Astrocyte (in vitro differentiated cells and primary cell): Measurements from ENCODE around the gene SECISBP2. TPM values are rescaled to one million over a fixed set of nuclear protein-coding genes. Genes with fewer than 3 reads are reported as not detected.
"Not testable (repeated sequence)": the region's sequence is repeated elsewhere in the genome, so short reads cannot be mapped to it uniquely, and the experiment has no call there.

Experiments used
- DNase-seq: peaks from one replicate; pipeline ENCODE4 v3.0.0-alpha.2; 2010; ENCODE audit warnings: low read depth
- FAIRE-seq: peaks from 2 replicates; lab custom pipeline; 2011; peaks lifted over from hg19 to GRCh38; lab: Jason Lieb, UNC
- H2AFZ ChIP-seq: 2 replicates; pipeline ENCODE4 v1.6.0; 2012; ENCODE audit warnings: low read depth, low read length, inconsistent platforms
- H3K27ac ChIP-seq: 2 replicates; pipeline ENCODE4 v1.5.1; 2011; ENCODE audit warnings: low read depth, low read length, inconsistent platforms
- H3K27me3 ChIP-seq: 2 replicates; pipeline ENCODE4 v1.6.0; 2011; ENCODE audit warnings: low read length, inconsistent platforms; ENCODE audit not compliant: insufficient read depth
- H3K36me3 ChIP-seq: 2 replicates; pipeline ENCODE4 v1.5.1; 2011; ENCODE audit warnings: low read length, inconsistent platforms; ENCODE audit not compliant: insufficient read depth
- H3K4me1 ChIP-seq: 2 replicates; pipeline ENCODE4 v1.5.1; 2011; ENCODE audit warnings: low read length, inconsistent platforms; ENCODE audit not compliant: insufficient read depth
- H3K4me2 ChIP-seq: 2 replicates; pipeline ENCODE4 v1.6.0; 2012; ENCODE audit warnings: low read length, inconsistent platforms
- H3K4me3 ChIP-seq: 2 replicates; pipeline ENCODE4 v1.5.1; 2011; ENCODE audit warnings: low read depth, mild to moderate bottlenecking, low read length, inconsistent platforms; ENCODE audit not compliant: insufficient read depth
- H3K79me2 ChIP-seq: 2 replicates; pipeline ENCODE4 v1.6.0; 2012; ENCODE audit warnings: mild to moderate bottlenecking, low read length, inconsistent platforms; ENCODE audit not compliant: insufficient read depth
- H3K9ac ChIP-seq: 2 replicates; pipeline ENCODE4 v1.6.0; 2012; ENCODE audit warnings: mild to moderate bottlenecking, low read length, inconsistent platforms
- H3K9me3 ChIP-seq: 2 replicates; pipeline ENCODE4 v1.5.1; 2012; ENCODE audit warnings: low read depth, mild to moderate bottlenecking, low read length, inconsistent platforms; ENCODE audit not compliant: insufficient read depth
- H4K20me1 ChIP-seq: 2 replicates; pipeline ENCODE4 v1.6.0; 2012; ENCODE audit warnings: low read length, inconsistent platforms; ENCODE audit not compliant: insufficient read depth
- H3K27ac Mint-ChIP-seq: one replicate; pipeline ENCODE4 v1.8.0; 2021; ENCODE audit warnings: mild to moderate bottlenecking, mixed read lengths; ENCODE audit not compliant: unreplicated experiment
- H3K27me3 Mint-ChIP-seq: one replicate; pipeline ENCODE4 v1.8.0; 2021; ENCODE audit warnings: low read depth, mixed read lengths; ENCODE audit not compliant: unreplicated experiment
- H3K36me3 Mint-ChIP-seq: one replicate; pipeline ENCODE4 v1.8.0; 2021; ENCODE audit warnings: low read depth, mixed read lengths; ENCODE audit not compliant: unreplicated experiment
- H3K4me1 Mint-ChIP-seq: one replicate; pipeline ENCODE4 v1.8.0; 2021; ENCODE audit warnings: low read depth, mixed read lengths; ENCODE audit not compliant: unreplicated experiment
- H3K4me3 Mint-ChIP-seq: one replicate; pipeline ENCODE4 v1.8.0; 2021; ENCODE audit warnings: mild to moderate bottlenecking, moderate library complexity, mixed read lengths; ENCODE audit not compliant: unreplicated experiment
- H3K9me3 Mint-ChIP-seq: one replicate; pipeline ENCODE4 v1.8.0; 2021; ENCODE audit warnings: mild to moderate bottlenecking, mixed read lengths; ENCODE audit not compliant: unreplicated experiment
- EZH2 ChIP-seq: IDR thresholded peaks from 2 replicates; pipeline ENCODE4 v1.6.1; 2012; ENCODE audit warnings: mild to moderate bottlenecking, low read length, inconsistent platforms; ENCODE audit not compliant: insufficient read depth
- total RNA-seq: library from RNA; stranded (reverse); gene quantifications from 2 replicates; pipeline ENCODE4 v1.2.1, GENCODE V29; 2021
- TF ChIP-seq, protein P1 (sequence below): IDR thresholded peaks from 2 replicates; pipeline ENCODE4 v1.5.1; 2011; ENCODE audit warnings: low read depth, mild to moderate bottlenecking, inconsistent platforms, low read length, moderate library complexity; ENCODE audit not compliant: insufficient read depth

Gene SECISBP2
- total RNA-seq, 1 donor from 2014 or later, result 19.0 TPM

DNA sequence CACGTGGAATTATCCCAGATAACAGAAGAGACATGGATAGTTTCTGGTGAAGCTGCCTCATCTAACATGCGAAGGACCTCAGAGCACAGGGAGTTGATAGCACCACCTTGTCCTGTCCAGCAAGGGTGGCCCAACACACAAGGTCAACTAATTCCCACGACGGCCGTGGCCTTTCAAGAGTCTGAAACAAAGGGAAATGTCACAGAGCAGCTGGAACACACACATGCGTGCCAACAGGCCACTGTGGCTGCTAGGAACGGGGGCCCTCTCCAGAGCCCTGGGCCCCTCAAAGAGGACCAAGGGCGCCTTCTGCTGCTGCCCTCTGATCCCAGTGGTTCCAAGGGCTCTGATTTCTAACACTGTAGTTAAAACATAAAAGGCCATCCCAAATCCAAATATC is 50.7 kb downstream of the SECISBP2 start:
- FAIRE-seq (no peak), DNase-seq (no peak)

DNA sequence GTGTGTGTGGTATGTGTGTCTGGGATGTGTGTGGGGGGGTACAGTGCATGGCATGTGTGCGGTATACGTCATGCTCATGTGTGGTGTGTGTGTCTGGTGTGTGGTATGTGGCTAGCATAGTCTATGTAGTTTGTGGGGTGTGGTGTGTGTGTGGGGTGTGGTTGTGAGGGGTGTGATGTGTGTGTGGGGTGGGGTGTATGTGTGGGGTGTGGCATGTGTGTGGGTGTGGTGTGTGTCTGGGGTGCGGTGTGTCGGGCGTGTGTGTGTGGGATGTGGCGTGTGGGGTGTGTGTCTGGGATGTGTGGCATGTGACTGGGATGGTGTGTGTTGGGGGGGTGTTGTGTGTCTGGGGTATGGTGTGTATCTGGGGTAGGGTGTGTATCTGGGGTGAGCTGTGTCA is 52.3 kb downstream of the SECISBP2 start:
- DNase-seq, result no peak
- Histone ChIP-seq H3K4me2 (no peak overlapping the region), H3K27ac (no peak overlapping the region), H3K4me3 (no peak overlapping the region), H3K79me2 (no peaks in the 10 kb centered on the region), H3K36me3 (no peaks in the 10 kb centered on the region), H3K27me3 (no peaks in the 10 kb centered on the region), H2AFZ (no peak overlapping the region), H3K9me3 (no peaks in the 10 kb centered on the region), H3K9ac (no peak overlapping the region), H3K4me1 (peaks cover 8% of the 10 kb centered on the region), H4K20me1 (peaks cover 3% of the 10 kb centered on the region)
- no peak overlapping the region for H3K27ac Mint-ChIP-seq
- H3K9me3 Mint-ChIP-seq, result no peaks in the 10 kb centered on the region
- H3K4me1 Mint-ChIP-seq, result peaks cover 20% of the 10 kb centered on the region
- no peak for TF ChIP-seq EZH2
- TF ChIP-seq, protein P1, sequence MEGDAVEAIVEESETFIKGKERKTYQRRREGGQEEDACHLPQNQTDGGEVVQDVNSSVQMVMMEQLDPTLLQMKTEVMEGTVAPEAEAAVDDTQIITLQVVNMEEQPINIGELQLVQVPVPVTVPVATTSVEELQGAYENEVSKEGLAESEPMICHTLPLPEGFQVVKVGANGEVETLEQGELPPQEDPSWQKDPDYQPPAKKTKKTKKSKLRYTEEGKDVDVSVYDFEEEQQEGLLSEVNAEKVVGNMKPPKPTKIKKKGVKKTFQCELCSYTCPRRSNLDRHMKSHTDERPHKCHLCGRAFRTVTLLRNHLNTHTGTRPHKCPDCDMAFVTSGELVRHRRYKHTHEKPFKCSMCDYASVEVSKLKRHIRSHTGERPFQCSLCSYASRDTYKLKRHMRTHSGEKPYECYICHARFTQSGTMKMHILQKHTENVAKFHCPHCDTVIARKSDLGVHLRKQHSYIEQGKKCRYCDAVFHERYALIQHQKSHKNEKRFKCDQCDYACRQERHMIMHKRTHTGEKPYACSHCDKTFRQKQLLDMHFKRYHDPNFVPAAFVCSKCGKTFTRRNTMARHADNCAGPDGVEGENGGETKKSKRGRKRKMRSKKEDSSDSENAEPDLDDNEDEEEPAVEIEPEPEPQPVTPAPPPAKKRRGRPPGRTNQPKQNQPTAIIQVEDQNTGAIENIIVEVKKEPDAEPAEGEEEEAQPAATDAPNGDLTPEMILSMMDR, result no peak
- no peak for FAIRE-seq
- no peaks in the 10 kb centered on the region for H3K36me3 Mint-ChIP-seq
- no peak overlapping the region for H3K4me3 Mint-ChIP-seq
- H3K27me3 Mint-ChIP-seq, result no peaks in the 10 kb centered on the region

More for the DNA sequence above, 50.7 kb downstream of the SECISBP2 start:
- Histone ChIP-seq H3K79me2 (no peaks in the 10 kb centered on the region), H3K27ac (no peak overlapping the region), H3K27me3 (no peaks in the 10 kb centered on the region), H3K4me3 (no peak overlapping the region), H3K4me1 (peaks cover 1% of the 10 kb centered on the region), H2AFZ (no peak overlapping the region), H3K9ac (no peak overlapping the region), H3K9me3 (no peaks in the 10 kb centered on the region), H3K4me2 (no peak overlapping the region), H4K20me1 (peaks cover 3% of the 10 kb centered on the region), H3K36me3 (no peaks in the 10 kb centered on the region)
- H3K36me3 Mint-ChIP-seq, result no peaks in the 10 kb centered on the region
- no peaks in the 10 kb centered on the region for H3K27me3 Mint-ChIP-seq
- no peak overlapping the region for H3K4me3 Mint-ChIP-seq
- H3K9me3 Mint-ChIP-seq, result no peaks in the 10 kb centered on the region
- peaks cover 8% of the 10 kb centered on the region for H3K4me1 Mint-ChIP-seq
- H3K27ac Mint-ChIP-seq, result no peak overlapping the region
- TF ChIP-seq EZH2, result no peak
- TF ChIP-seq, protein P1, result no peak

DNA sequence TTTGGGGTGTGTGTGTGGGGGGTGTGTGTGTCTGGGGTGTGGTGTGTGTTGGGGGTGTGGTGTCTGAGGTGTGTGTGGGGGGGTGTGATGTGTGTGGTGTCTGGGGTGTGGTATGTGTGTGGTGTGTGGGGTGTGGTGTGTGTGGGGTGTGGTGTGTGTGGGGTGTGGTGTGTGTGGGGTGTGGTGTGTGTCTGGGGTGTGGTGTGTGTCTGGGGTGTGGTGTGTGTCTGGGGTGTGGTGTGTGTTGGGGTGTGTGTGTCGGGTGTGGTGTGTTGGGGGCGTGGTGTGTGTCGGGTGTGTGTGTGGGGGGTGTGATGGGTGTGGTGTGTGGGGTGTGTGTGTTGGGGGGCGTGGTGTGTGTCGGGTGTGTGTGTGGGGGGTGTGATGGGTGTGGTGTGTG is 53.5 kb downstream of the SECISBP2 start:
- not testable (repeated sequence) for H3K4me3 ChIP-seq, H3K9ac ChIP-seq, H3K36me3 Mint-ChIP-seq, H3K4me1 ChIP-seq, H3K4me2 ChIP-seq, H2AFZ ChIP-seq, FAIRE-seq, H3K27me3 Mint-ChIP-seq, H3K36me3 ChIP-seq, DNase-seq, H3K27me3 ChIP-seq, H3K79me2 ChIP-seq, H3K4me3 Mint-ChIP-seq, H3K27ac ChIP-seq, H3K9me3 ChIP-seq, H3K27ac Mint-ChIP-seq, H4K20me1 ChIP-seq, H3K9me3 Mint-ChIP-seq
- peaks cover 22% of the 10 kb centered on the region for H3K4me1 Mint-ChIP-seq
